ENCODE measurements around the gene FERMT3.

Gene FERMT3

DNA sequence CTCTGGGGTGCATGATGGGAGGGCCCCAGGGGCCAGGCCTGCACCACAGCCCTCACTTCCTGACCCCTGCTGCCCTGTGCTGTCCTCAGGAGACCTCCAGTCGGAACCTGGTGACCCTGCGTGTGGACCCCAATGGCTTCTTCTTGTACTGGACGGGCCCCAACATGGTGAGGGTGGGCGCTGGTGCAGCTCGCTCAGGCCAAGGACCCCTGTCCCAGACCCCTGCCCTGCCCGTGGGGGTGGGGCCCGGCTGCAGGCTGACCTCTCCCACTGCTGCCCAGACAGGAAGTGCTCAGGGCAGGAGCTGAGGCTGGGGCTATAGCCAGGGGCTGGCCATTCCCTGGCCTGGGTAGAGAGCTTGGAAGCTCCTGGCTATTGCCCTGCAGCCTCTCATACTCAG, 47.8 kb downstream of the FERMT3 start:
- Histone ChIP-seq H3K9ac (ENCODE audit: low read length) (no peak overlapping the region), H3K4me3 (ENCODE audit: low read length) (no peak overlapping the region), H3K4me1 (ENCODE audit: control insufficient read depth, insufficient read depth, low read length) (peaks cover 21% of the 10 kb centered on the region), H3K36me3 (ENCODE audit: control insufficient read depth, insufficient read depth, low read length, severe bottlenecking) (peaks cover 36% of the 10 kb centered on the region), H3K9me3 (ENCODE audit: control insufficient read depth, low read length) (no peaks in the 10 kb centered on the region), H3K27me3 (replicated peaks; ENCODE audit: control insufficient read depth, insufficient read depth, low read length) (no peaks in the 10 kb centered on the region)
- DNase-seq (ENCODE audit: low read depth): no peak

DNA sequence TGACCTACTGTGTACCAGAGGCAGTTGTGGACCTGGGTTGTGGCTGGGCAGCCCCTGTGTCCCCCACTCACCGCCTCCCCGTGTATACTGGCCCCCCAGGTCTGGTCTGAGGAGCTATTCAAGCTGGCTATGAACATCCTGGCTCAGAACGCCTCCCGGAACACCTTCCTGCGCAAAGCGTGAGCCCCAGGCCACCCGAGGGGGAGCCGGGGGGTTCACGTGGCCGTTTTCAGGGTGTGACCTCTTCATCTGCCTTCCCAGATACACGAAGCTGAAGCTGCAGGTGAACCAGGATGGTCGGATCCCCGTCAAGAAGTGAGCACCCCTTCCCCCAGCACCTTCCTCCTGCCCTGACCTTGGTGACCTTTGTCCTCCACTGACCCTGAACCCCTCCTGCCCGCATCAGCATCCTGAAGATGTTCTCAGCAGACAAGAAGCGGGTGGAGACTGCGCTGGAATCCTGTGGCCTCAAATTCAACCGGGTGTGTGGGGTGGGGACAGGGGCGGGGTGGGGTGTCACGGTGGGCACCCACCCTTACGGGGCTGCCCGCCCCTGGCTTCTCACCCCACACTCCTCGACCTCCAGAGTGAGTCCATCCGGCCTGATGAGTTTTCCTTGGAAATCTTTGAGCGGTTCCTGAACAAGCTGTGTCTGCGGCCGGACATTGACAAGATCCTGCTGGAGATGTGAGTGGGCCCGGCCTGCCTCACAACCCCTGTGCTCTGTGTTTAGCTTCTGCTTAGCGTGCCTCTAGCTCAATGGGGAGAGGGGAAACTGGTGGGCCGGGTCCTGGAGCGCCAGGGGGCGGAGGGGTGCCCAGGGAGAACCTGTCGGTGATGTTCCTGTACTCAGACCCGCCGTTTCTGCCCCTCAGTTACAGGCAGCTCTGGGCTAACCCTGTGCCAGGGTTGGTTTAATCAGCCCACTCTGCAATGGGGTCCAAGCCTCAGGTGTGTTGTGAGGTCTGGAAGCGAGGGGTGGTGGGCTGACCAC, 48.9 kb downstream of the FERMT3 start:
- peaks cover 18% of the 10 kb centered on the region for H3K4me1 ChIP-seq (ENCODE audit: control insufficient read depth, insufficient read depth, low read length)
- no peaks in the 10 kb centered on the region for H3K9me3 ChIP-seq (ENCODE audit: control insufficient read depth, low read length)
- no peak overlapping the region for H3K4me3 ChIP-seq (ENCODE audit: low read length)
- H3K27me3 ChIP-seq (replicated peaks; ENCODE audit: control insufficient read depth, insufficient read depth, low read length): no peaks in the 10 kb centered on the region
- H3K36me3 ChIP-seq (ENCODE audit: control insufficient read depth, insufficient read depth, low read length, severe bottlenecking): peaks cover 44% of the 10 kb centered on the region
- DNase-seq (ENCODE audit: low read depth): no peak
- H3K9ac ChIP-seq (ENCODE audit: low read length): no peak overlapping the region

DNA sequence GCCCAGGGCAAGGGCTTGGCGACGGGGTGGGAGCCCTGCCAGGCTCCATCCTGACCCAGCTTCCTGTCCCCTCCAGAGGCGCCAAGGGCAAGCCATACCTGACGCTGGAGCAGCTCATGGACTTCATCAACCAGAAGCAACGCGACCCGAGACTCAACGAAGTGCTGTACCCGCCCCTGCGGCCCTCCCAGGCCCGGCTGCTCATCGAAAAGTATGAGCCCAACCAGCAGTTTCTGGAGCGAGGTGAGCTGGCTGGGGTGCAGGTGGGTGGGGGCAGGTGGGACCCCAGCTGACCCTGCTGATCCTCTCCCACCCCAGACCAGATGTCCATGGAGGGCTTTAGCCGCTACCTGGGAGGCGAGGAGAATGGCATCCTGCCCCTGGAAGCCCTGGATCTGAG, 49.8 kb downstream of the FERMT3 start:
- Histone ChIP-seq H3K9ac (ENCODE audit: low read length) (no peak overlapping the region), H3K4me1 (ENCODE audit: control insufficient read depth, insufficient read depth, low read length) (peaks cover 15% of the 10 kb centered on the region), H3K4me3 (ENCODE audit: low read length) (no peak overlapping the region), H3K27me3 (replicated peaks; ENCODE audit: control insufficient read depth, insufficient read depth, low read length) (no peaks in the 10 kb centered on the region), H3K9me3 (ENCODE audit: control insufficient read depth, low read length) (no peaks in the 10 kb centered on the region), H3K36me3 (ENCODE audit: control insufficient read depth, insufficient read depth, low read length, severe bottlenecking) (peaks cover 46% of the 10 kb centered on the region)
- DNase-seq (ENCODE audit: low read depth): no peak

DNA sequence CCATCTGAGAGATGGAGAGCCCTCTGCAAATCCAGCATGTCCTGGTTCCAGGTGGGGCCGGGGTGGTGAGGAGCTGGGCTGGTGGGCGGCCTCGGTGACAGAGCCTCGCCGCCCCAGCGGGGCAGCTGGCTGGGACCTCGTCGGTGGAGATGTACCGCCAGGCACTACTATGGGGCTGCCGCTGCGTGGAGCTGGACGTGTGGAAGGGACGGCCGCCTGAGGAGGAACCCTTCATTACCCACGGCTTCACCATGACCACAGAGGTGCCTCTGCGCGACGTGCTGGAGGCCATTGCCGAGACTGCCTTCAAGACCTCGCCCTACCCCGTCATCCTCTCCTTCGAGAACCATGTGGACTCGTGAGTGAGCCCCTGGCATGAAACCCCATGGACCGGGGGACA, 51.8 kb downstream of the FERMT3 start:
- no peaks in the 10 kb centered on the region for H3K9me3 ChIP-seq (ENCODE audit: control insufficient read depth, low read length)
- no peak for DNase-seq (ENCODE audit: low read depth)
- H3K4me1 ChIP-seq (ENCODE audit: control insufficient read depth, insufficient read depth, low read length): peaks cover 3% of the 10 kb centered on the region
- no peak overlapping the region for H3K9ac ChIP-seq (ENCODE audit: low read length)
- peaks cover 66% of the 10 kb centered on the region for H3K36me3 ChIP-seq (ENCODE audit: control insufficient read depth, insufficient read depth, low read length, severe bottlenecking)
- H3K27me3 ChIP-seq (replicated peaks; ENCODE audit: control insufficient read depth, insufficient read depth, low read length): no peaks in the 10 kb centered on the region
- H3K4me3 ChIP-seq (ENCODE audit: low read length): no peak overlapping the region

DNA sequence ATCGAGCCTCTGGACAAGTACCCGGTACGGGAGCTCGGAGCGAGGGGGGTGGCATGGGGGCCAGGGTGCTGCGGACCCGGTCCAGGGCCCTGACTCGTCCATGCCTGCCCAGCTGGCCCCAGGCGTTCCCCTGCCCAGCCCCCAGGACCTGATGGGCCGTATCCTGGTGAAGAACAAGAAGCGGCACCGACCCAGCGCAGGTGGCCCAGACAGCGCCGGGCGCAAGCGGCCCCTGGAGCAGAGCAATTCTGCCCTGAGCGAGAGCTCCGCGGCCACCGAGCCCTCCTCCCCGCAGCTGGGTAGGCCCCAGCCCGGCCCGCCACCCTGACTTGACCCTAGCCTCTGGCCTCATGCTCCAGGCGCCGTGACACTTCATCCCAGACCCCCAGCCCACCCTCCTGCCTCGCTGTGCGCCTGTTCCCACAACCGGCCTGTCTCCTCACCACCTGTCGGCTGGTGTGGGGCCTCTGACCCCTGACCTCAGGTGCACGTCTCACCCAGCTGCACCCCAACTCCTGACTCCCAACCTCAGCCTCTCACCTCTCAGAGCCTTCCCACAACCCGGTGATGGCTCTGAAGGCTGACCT, 52.5 kb downstream of the FERMT3 start:
- DNase-seq (ENCODE audit: low read depth): no peak
- no peaks in the 10 kb centered on the region for H3K27me3 ChIP-seq (replicated peaks; ENCODE audit: control insufficient read depth, insufficient read depth, low read length)
- peaks cover 73% of the 10 kb centered on the region for H3K36me3 ChIP-seq (ENCODE audit: control insufficient read depth, insufficient read depth, low read length, severe bottlenecking)
- no peaks in the 10 kb centered on the region for H3K4me1 ChIP-seq (ENCODE audit: control insufficient read depth, insufficient read depth, low read length)
- no peak overlapping the region for H3K4me3 ChIP-seq (ENCODE audit: low read length)
- H3K9me3 ChIP-seq (ENCODE audit: control insufficient read depth, low read length): no peaks in the 10 kb centered on the region
- H3K9ac ChIP-seq (ENCODE audit: low read length): no peak overlapping the region

DNA sequence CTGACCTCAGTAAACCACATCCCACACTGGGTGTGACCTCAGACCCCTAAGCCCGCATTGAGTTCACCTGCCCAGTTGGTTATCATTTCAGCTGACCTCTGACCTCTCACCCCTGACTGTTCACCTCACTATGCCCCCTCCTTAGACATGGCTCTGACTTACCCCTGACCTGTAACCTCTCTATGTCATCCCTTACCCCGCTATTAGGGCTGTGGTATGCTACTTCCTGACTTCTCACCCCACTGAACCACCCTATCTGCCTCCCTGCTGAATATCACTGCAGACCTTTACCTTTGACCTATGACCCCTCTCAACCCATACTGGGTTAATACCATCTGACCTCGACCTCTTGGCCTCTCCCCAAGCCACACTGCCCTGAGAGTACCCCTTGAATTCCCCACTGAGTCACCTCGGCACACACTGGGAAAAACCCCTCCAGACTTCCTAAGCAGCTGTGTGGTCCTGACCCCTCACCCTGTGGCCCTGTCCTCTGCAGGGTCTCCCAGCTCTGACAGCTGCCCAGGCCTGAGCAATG, 53.1 kb downstream of the FERMT3 start:
- Histone ChIP-seq H3K4me3 (ENCODE audit: low read length) (no peak overlapping the region), H3K9ac (ENCODE audit: low read length) (no peak overlapping the region), H3K36me3 (ENCODE audit: control insufficient read depth, insufficient read depth, low read length, severe bottlenecking) (peaks cover 73% of the 10 kb centered on the region), H3K9me3 (ENCODE audit: control insufficient read depth, low read length) (no peaks in the 10 kb centered on the region), H3K27me3 (replicated peaks; ENCODE audit: control insufficient read depth, insufficient read depth, low read length) (no peaks in the 10 kb centered on the region), H3K4me1 (ENCODE audit: control insufficient read depth, insufficient read depth, low read length) (no peaks in the 10 kb centered on the region)
- DNase-seq (ENCODE audit: low read depth): no peak

DNA sequence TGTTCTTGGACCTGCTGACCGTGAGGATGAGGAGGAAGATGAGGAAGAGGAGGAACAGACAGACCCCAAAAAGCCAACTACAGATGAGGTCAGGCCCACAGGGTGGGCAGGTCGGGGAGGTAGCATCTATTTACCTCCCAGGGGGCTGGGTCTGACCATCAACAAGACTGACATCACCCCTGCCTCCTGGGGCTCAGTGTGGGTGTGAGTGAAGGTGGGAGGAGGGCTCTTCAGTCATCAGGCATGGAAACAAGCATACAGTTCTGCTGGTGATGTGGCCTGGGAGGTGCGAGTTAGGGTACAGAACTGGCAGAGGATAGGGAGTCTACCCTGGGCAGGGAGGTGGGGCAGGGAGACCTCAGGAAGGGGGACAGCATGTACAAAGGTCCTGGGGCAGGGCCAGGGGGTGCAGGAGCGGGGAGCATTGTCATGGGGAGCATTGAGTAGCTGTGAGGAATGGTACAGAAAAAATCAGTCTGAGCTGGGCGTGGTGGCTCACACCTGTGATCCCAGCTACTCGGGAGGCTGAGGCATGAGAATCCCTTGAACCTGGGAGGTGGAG, 53.7 kb downstream of the FERMT3 start:
- Histone ChIP-seq H3K4me1 (ENCODE audit: control insufficient read depth, insufficient read depth, low read length) (no peaks in the 10 kb centered on the region), H3K9me3 (ENCODE audit: control insufficient read depth, low read length) (no peaks in the 10 kb centered on the region), H3K4me3 (ENCODE audit: low read length) (no peak overlapping the region), H3K27me3 (replicated peaks; ENCODE audit: control insufficient read depth, insufficient read depth, low read length) (no peaks in the 10 kb centered on the region), H3K9ac (ENCODE audit: low read length) (no peak overlapping the region), H3K36me3 (ENCODE audit: control insufficient read depth, insufficient read depth, low read length, severe bottlenecking) (peaks cover 72% of the 10 kb centered on the region)
- no peak for DNase-seq (ENCODE audit: low read depth)

DNA sequence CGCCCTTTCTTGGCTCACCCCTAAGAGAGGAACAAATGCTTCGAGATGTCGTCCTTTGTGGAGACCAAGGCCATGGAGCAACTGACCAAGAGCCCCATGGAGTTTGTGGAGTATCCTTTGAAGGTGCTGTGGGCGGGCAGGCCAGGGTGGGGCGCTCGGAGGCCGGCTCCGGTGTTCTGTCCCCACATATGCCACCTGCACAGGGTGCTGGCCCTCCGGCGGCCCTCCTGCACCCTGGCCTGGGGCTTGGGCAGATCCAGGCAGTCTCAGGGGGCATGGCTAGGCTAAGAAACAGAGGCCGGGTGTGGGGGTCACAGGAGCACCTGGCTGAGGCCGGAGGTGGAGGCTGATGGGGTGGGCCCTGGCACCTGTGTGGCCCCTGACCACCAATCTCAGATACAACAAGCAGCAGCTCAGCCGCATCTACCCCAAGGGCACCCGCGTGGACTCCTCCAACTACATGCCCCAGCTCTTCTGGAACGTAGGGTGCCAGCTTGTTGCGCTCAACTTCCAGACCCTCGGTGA, 55.1 kb downstream of the FERMT3 start:
- Histone ChIP-seq H3K9ac (ENCODE audit: low read length) (no peak overlapping the region), H3K4me1 (ENCODE audit: control insufficient read depth, insufficient read depth, low read length) (no peaks in the 10 kb centered on the region), H3K27me3 (replicated peaks; ENCODE audit: control insufficient read depth, insufficient read depth, low read length) (no peaks in the 10 kb centered on the region), H3K9me3 (ENCODE audit: control insufficient read depth, low read length) (no peaks in the 10 kb centered on the region), H3K36me3 (ENCODE audit: control insufficient read depth, insufficient read depth, low read length, severe bottlenecking) (peaks cover 72% of the 10 kb centered on the region), H3K4me3 (ENCODE audit: low read length) (no peak overlapping the region)
- DNase-seq (ENCODE audit: low read depth): no peak

DNA sequence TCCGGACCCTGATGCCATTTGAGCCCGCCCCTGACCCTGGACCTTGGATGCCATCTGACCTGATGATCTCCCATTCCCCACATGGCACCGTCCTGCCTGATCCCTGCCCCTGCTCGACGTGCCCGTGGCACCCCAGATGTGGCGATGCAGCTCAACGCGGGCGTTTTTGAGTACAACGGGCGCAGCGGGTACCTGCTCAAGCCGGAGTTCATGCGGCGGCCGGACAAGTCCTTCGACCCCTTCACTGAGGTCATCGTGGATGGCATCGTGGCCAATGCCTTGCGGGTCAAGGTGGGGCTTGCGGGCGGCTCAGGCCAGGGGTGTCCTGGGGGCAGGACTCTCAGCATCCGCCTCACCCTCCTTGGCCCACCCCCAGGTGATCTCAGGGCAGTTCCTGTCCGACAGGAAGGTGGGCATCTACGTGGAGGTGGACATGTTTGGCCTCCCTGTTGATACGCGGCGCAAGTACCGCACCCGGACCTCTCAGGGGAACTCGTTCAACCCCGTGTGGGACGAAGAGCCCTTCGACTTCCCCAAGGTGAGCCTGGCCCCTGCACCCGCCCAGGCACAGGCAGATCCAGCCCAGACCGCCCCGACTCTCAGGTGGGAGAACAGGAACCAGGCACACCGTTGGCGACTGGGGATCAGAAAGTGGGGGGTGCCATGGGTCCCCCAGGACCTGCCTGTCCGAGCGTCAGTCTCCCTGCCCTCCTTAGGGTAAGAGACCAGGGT, 55.9 kb downstream of the FERMT3 start:
- no peak overlapping the region for H3K4me3 ChIP-seq (ENCODE audit: low read length)
- no peak for DNase-seq (ENCODE audit: low read depth)
- peaks cover 70% of the 10 kb centered on the region for H3K36me3 ChIP-seq (ENCODE audit: control insufficient read depth, insufficient read depth, low read length, severe bottlenecking)

DNA sequence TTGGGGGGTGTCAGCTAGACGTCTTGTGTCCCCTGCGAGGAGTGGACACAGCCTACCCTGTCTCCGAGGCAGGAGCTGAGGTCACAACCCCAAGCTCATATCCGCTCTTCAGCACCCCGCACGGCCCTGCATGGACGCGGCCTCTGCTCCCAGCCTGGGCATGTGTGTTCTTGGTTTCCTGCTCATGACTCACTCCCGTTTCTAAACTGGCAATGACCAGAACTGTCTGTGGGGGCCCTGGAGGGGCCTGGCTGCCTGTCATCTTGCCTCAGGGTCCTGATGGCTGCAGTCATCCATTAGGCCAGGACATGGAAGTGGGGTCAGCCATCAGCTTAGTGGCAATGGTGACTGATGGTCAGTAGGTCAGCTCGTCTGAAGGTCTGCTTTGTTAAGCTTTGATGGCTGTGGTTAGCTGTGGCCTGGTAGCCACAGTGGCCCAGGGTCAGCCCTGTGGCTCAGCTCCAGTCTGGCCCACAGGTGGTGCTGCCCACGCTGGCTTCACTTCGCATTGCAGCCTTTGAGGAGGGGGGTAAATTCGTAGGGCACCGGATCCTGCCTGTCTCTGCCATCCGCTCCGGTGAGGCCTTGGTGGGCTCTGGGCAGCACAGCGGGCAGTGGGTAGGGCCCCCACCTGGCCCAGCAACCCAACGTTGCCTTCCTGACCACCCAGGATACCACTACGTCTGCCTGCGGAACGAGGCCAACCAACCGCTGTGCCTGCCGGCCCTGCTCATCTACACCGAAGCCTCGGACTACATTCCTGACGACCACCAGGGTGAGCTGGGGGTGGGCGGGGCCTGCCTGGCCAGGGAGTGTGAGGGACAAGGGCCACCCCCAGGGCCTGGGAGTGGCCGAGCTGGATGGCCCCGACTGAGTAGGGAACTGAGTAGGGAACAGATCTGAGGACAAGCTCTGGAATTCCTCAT, 56.8 kb downstream of the FERMT3 start:
- no peak for DNase-seq (ENCODE audit: low read depth)
- H3K36me3 ChIP-seq (ENCODE audit: control insufficient read depth, insufficient read depth, low read length, severe bottlenecking): peaks cover 63% of the 10 kb centered on the region

More for the DNA sequence above, 55.9 kb downstream of the FERMT3 start:
- Histone ChIP-seq H3K27me3 (replicated peaks; ENCODE audit: control insufficient read depth, insufficient read depth, low read length) (no peaks in the 10 kb centered on the region), H3K4me1 (ENCODE audit: control insufficient read depth, insufficient read depth, low read length) (peaks cover 4% of the 10 kb centered on the region), H3K9ac (ENCODE audit: low read length) (peak overlapping the region; percentile 46), H3K9me3 (ENCODE audit: control insufficient read depth, low read length) (no peaks in the 10 kb centered on the region)

More for the DNA sequence above, 56.8 kb downstream of the FERMT3 start:
- H3K4me1 ChIP-seq (ENCODE audit: control insufficient read depth, insufficient read depth, low read length): peaks cover 12% of the 10 kb centered on the region
- H3K27me3 ChIP-seq (replicated peaks; ENCODE audit: control insufficient read depth, insufficient read depth, low read length): no peaks in the 10 kb centered on the region
- no peak overlapping the region for H3K4me3 ChIP-seq (ENCODE audit: low read length)
- H3K9ac ChIP-seq (ENCODE audit: low read length): peak overlapping the region; percentile 46
- no peaks in the 10 kb centered on the region for H3K9me3 ChIP-seq (ENCODE audit: control insufficient read depth, low read length)

All from adipocyte (in vitro differentiated cells).